ENCODE measurements around the gene RSRC1. TPM values are rescaled to one million over a fixed set of nuclear protein-coding genes. Genes with fewer than 3 reads are reported as not detected.

RSRC1 gene
- total RNA-seq, 2 experiments from 2014 or later = 76.3 to 78.1 TPM

DNA sequence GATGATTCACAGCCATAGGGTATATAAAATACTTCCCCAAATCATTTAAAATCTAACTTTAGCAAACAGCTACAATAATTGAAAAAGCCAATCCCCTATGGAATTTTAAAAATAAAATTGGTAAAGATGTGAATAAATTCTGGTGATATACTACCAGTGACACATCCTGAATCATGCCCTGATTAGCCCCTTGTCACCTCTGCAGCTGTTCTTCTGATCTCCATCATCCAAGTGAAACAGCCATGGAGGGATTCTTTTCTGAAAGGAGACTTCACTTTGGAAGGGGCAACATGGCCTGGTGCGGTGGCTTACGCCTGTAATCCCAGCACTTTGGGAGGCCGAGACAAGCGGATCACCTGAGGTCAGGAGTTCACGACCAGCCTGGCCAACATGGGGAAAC, 345.5 kb downstream of the RSRC1 start:
- CTCF ChIA-PET (ENCODE audit: unreplicated experiment) = no interaction called here

DNA sequence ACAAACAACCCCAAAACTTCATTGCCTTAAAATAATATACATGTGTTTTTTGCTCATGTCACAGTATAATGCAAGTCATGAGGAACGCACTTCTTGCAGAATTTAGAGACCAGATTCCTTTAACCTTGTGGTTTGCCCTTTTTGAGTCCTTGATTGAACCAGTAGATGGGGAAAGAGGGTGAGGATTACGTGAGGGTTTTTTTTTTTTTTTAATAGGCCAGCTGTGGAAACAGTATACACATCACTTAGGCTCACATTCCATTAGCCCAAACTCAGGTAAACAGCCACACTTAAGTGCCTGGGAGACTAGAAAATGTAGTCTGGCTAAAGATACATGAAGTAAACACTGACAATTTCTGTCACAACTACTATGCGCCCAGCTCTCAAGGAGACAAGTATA, 346.2 kb downstream of the RSRC1 start:
- H3K36me3 ChIP-seq (ENCODE audit: insufficient read depth, low read length) = no peaks in the 10 kb centered on the region
- no peaks in the 10 kb centered on the region for H3K9me2 ChIP-seq (ENCODE audit: insufficient read depth, low read length)
- no peak overlapping the region for H2AFZ ChIP-seq (ENCODE audit: low read length)
- DNase-seq (ENCODE audit: low spot score) = no peak
- H4K20me1 ChIP-seq (ENCODE audit: insufficient read depth, low read length) = no peaks in the 10 kb centered on the region
- CTCF ChIA-PET (ENCODE audit: unreplicated experiment) = no interaction called here
- H3K4me1 ChIP-seq (ENCODE audit: insufficient read depth, low read length, poor library complexity, severe bottlenecking) = no peaks in the 10 kb centered on the region
- TF ChIP-seq EZH2phosphoT487 (IDR thresholded peaks at IDR 0.05; ENCODE audit: borderline replicate concordance, low read depth, low read length) = no peak
- TF ChIP-seq, protein P1, sequence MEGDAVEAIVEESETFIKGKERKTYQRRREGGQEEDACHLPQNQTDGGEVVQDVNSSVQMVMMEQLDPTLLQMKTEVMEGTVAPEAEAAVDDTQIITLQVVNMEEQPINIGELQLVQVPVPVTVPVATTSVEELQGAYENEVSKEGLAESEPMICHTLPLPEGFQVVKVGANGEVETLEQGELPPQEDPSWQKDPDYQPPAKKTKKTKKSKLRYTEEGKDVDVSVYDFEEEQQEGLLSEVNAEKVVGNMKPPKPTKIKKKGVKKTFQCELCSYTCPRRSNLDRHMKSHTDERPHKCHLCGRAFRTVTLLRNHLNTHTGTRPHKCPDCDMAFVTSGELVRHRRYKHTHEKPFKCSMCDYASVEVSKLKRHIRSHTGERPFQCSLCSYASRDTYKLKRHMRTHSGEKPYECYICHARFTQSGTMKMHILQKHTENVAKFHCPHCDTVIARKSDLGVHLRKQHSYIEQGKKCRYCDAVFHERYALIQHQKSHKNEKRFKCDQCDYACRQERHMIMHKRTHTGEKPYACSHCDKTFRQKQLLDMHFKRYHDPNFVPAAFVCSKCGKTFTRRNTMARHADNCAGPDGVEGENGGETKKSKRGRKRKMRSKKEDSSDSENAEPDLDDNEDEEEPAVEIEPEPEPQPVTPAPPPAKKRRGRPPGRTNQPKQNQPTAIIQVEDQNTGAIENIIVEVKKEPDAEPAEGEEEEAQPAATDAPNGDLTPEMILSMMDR (conservative IDR thresholded peaks at IDR 0.05; ENCODE audit: low read length) = no peak
- POLR2A ChIA-PET = interaction anchor here (0.7 kb wide), 1 partner anchor 212 kb away, joined by 3 read pairs; no protein-coding TSS in a partner anchor
- no peaks in the 10 kb centered on the region for H3K79me2 ChIP-seq (ENCODE audit: insufficient read depth, low read depth, low read length)
- no peak overlapping the region for H3K4me3 ChIP-seq (ENCODE audit: low read depth, low read length, poor library complexity, severe bottlenecking)
- intact Hi-C loops (cut with micrococcal nuclease; ENCODE audit: unreplicated experiment) = no loop called here
- no peaks in the 10 kb centered on the region for H3K9me3 ChIP-seq (ENCODE audit: low read length)
- no peak overlapping the region for H3K27ac ChIP-seq (ENCODE audit: low read depth, low read length, poor library complexity, severe bottlenecking)
- no TSS peak for BruUV-seq (replicated peaks)
- no peak overlapping the region for H3K4me2 ChIP-seq (ENCODE audit: low read length)

More for the DNA sequence above, 345.5 kb downstream of the RSRC1 start:
- no peaks in the 10 kb centered on the region for H3K36me3 ChIP-seq (ENCODE audit: insufficient read depth, low read length)
- H3K4me1 ChIP-seq (ENCODE audit: insufficient read depth, low read length, poor library complexity, severe bottlenecking) = no peaks in the 10 kb centered on the region
- H3K9me2 ChIP-seq (ENCODE audit: insufficient read depth, low read length) = no peaks in the 10 kb centered on the region
- H3K27ac ChIP-seq (ENCODE audit: low read depth, low read length, poor library complexity, severe bottlenecking) = no peak overlapping the region
- no peak for DNase-seq (ENCODE audit: low spot score)
- no peaks in the 10 kb centered on the region for H3K9me3 ChIP-seq (ENCODE audit: low read length)
- H2AFZ ChIP-seq (ENCODE audit: low read length) = no peak overlapping the region
- intact Hi-C loops (cut with micrococcal nuclease; ENCODE audit: unreplicated experiment) = no loop called here
- no peaks in the 10 kb centered on the region for H3K79me2 ChIP-seq (ENCODE audit: insufficient read depth, low read depth, low read length)
- H3K4me3 ChIP-seq (ENCODE audit: low read depth, low read length, poor library complexity, severe bottlenecking) = no peak overlapping the region
- no peak overlapping the region for H3K4me2 ChIP-seq (ENCODE audit: low read length)
- TF ChIP-seq, protein P1 (conservative IDR thresholded peaks at IDR 0.05; ENCODE audit: low read length) = no peak
- no peak for TF ChIP-seq EZH2phosphoT487 (IDR thresholded peaks at IDR 0.05; ENCODE audit: borderline replicate concordance, low read depth, low read length)
- H4K20me1 ChIP-seq (ENCODE audit: insufficient read depth, low read length) = no peaks in the 10 kb centered on the region
- BruUV-seq (replicated peaks) = no TSS peak
- POLR2A ChIA-PET = interaction anchor here (0.6 to 0.7 kb wide), 2 partner anchors 12 to 76 kb away, joined by 3 read pairs; no protein-coding TSS in a partner anchor

DNA sequence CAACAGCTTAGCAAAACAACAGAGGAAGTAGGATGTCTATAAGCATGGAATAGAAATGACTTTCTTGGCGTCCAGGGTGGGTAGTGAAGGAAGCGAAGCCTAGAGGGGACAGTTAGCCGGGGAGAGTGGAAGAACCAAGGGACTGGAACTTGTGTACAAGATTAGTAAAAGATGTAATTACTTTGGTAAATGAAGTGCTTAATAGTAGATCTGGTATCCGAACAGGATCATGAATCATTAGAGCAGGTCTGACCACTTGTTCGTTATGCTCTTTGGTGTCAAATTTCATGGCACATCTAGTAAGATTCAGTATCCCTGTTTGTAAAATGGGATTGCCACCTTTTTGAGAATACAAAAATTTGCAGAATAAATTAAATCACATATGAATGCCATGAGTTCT, 348.6 kb downstream of the RSRC1 start:
- no peaks in the 10 kb centered on the region for H3K79me2 ChIP-seq (ENCODE audit: insufficient read depth, low read depth, low read length)
- no peak overlapping the region for H3K27ac ChIP-seq (ENCODE audit: low read depth, low read length, poor library complexity, severe bottlenecking)
- H2AFZ ChIP-seq (ENCODE audit: low read length) = no peak overlapping the region
- ChIA-PET CTCF (ENCODE audit: unreplicated experiment) (no interaction called here), POLR2A (no interaction called here)
- intact Hi-C loops (cut with micrococcal nuclease; ENCODE audit: unreplicated experiment) = no loop called here
- no peaks in the 10 kb centered on the region for H3K9me2 ChIP-seq (ENCODE audit: insufficient read depth, low read length)
- no peak overlapping the region for H3K4me2 ChIP-seq (ENCODE audit: low read length)
- H3K9me3 ChIP-seq (ENCODE audit: low read length) = no peaks in the 10 kb centered on the region
- no peaks in the 10 kb centered on the region for H3K4me1 ChIP-seq (ENCODE audit: insufficient read depth, low read length, poor library complexity, severe bottlenecking)
- no TSS peak for BruUV-seq (replicated peaks)
- H3K4me3 ChIP-seq (ENCODE audit: low read depth, low read length, poor library complexity, severe bottlenecking) = no peak overlapping the region
- no peak for DNase-seq (ENCODE audit: low spot score)
- no peak for TF ChIP-seq EZH2phosphoT487 (IDR thresholded peaks at IDR 0.05; ENCODE audit: borderline replicate concordance, low read depth, low read length)
- TF ChIP-seq, protein P1 (conservative IDR thresholded peaks at IDR 0.05; ENCODE audit: low read length) = no peak
- no peaks in the 10 kb centered on the region for H4K20me1 ChIP-seq (ENCODE audit: insufficient read depth, low read length)
- no peaks in the 10 kb centered on the region for H3K36me3 ChIP-seq (ENCODE audit: insufficient read depth, low read length)
